Central memory CD4-positive, alpha-beta T cell (primary cell): ENCODE measurements around the gene ERC2.
"Not testable (repeated sequence)": the region's sequence is repeated elsewhere in the genome, so short reads cannot be mapped to it uniquely, and the experiment has no call there.

Experiments used
- DNase-seq: peaks from one replicate; pipeline ENCODE4 v3.0.0; 2022

Gene ERC2

GRCh38 chr3:56115199-56115598, 353.1 kb downstream of the ERC2 start:
- no peak for DNase-seq

- DNase-seq, result no peak
Measured at GRCh38 chr3:56113908-56114307, 354.4 kb downstream of the ERC2 start.

- no peak for DNase-seq
Measured at GRCh38 chr3:56113231-56113630, 355.0 kb downstream of the ERC2 start.

GRCh38 chr3:56111606-56112304, 356.5 kb downstream of the ERC2 start:
- no peak for DNase-seq

- DNase-seq, result no peak
Measured at GRCh38 chr3:56110886-56111285, 357.4 kb downstream of the ERC2 start.

GRCh38 chr3:56107157-56107556, 361.1 kb downstream of the ERC2 start:
- DNase-seq, result no peak

GRCh38 chr3:56102032-56102431, 366.2 kb downstream of the ERC2 start:
- no peak for DNase-seq

GRCh38 chr3:56101576-56101975, 366.7 kb downstream of the ERC2 start:
- no peak for DNase-seq

- no peak for DNase-seq
Measured at GRCh38 chr3:56096999-56097398, 371.3 kb downstream of the ERC2 start.

- no peak for DNase-seq
Measured at GRCh38 chr3:56094170-56094569, 374.1 kb downstream of the ERC2 start.

GRCh38 chr3:56089739-56090138, 378.5 kb downstream of the ERC2 start:
- DNase-seq, result no peak

- no peak for DNase-seq
Measured at GRCh38 chr3:56087451-56088053, 380.7 kb downstream of the ERC2 start.

- DNase-seq, result no peak
Measured at GRCh38 chr3:56086355-56086754, 381.9 kb downstream of the ERC2 start.

- DNase-seq, result no peak
Measured at GRCh38 chr3:56081246-56081645, 387.0 kb downstream of the ERC2 start.

GRCh38 chr3:56076746-56077145, 391.5 kb downstream of the ERC2 start:
- no peak for DNase-seq

- DNase-seq, result no peak
Measured at GRCh38 chr3:56075089-56075488, 393.2 kb downstream of the ERC2 start.

GRCh38 chr3:56069766-56070165, 398.5 kb downstream of the ERC2 start:
- DNase-seq, result no peak

- not testable (repeated sequence) for DNase-seq
Measured at GRCh38 chr3:56066405-56066804, 401.9 kb downstream of the ERC2 start.

GRCh38 chr3:56064684-56065083, 403.6 kb downstream of the ERC2 start:
- no peak for DNase-seq

- no peak for DNase-seq
Measured at GRCh38 chr3:56061279-56061626, 407.0 kb downstream of the ERC2 start.

- DNase-seq, result no peak
Measured at GRCh38 chr3:56060521-56061278, 407.6 kb downstream of the ERC2 start.

GRCh38 chr3:56059731-56060130, 408.5 kb downstream of the ERC2 start:
- DNase-seq, result no peak

- no peak for DNase-seq
Measured at GRCh38 chr3:56055951-56056350, 412.3 kb downstream of the ERC2 start.

- DNase-seq, result no peak
Measured at GRCh38 chr3:56055546-56055945, 412.7 kb downstream of the ERC2 start.
